ENCODE results near the gene ZNF652.

GRCh38 chr17:49352587-49353154, 9.4 kb downstream of the ZNF652 start:
- TF ChIP-seq CTCF (IDR thresholded peaks at IDR 0.05) (no peak), POLR2AphosphoS5 (IDR thresholded peaks at IDR 0.05; ENCODE audit: insufficient read depth in 1 of 2, low read depth in 1 of 2) (no peak)

All from vagina (tissue), 2 donors.